ENCODE measurements around the gene PPP1R7.

DNA sequence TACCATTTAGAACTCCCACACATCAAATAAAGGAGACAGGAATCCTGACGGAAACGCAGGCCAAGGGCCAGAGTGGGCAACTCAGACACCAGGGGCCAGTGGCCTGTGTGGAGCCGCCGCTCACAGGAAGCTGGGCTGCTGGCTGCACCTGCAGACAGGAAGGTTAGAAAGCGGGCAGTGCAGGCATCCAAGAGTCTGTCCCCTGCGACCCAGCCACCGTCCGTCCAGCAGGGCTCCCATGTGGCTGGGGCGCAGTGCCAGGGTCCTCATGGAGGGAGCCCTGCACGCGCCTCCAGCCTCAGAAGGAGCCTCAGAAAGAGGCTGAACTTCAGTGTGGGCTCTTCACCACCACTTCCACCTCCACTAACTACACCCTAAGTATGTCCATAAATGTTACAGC lies 35.7 kb downstream of the PPP1R7 start:
- TF ChIP-seq, protein P1, sequence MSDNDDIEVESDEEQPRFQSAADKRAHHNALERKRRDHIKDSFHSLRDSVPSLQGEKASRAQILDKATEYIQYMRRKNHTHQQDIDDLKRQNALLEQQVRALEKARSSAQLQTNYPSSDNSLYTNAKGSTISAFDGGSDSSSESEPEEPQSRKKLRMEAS (IDR thresholded peaks at IDR 0.05) = no peak
- TF ChIP-seq, protein P2, sequence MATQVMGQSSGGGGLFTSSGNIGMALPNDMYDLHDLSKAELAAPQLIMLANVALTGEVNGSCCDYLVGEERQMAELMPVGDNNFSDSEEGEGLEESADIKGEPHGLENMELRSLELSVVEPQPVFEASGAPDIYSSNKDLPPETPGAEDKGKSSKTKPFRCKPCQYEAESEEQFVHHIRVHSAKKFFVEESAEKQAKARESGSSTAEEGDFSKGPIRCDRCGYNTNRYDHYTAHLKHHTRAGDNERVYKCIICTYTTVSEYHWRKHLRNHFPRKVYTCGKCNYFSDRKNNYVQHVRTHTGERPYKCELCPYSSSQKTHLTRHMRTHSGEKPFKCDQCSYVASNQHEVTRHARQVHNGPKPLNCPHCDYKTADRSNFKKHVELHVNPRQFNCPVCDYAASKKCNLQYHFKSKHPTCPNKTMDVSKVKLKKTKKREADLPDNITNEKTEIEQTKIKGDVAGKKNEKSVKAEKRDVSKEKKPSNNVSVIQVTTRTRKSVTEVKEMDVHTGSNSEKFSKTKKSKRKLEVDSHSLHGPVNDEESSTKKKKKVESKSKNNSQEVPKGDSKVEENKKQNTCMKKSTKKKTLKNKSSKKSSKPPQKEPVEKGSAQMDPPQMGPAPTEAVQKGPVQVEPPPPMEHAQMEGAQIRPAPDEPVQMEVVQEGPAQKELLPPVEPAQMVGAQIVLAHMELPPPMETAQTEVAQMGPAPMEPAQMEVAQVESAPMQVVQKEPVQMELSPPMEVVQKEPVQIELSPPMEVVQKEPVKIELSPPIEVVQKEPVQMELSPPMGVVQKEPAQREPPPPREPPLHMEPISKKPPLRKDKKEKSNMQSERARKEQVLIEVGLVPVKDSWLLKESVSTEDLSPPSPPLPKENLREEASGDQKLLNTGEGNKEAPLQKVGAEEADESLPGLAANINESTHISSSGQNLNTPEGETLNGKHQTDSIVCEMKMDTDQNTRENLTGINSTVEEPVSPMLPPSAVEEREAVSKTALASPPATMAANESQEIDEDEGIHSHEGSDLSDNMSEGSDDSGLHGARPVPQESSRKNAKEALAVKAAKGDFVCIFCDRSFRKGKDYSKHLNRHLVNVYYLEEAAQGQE (IDR thresholded peaks at IDR 0.05; ENCODE audit: low read depth) = no peak
- TF ChIP-seq EP300 (IDR thresholded peaks at IDR 0.05; ENCODE audit: borderline replicate concordance) (no peak), CEBPB (IDR thresholded peaks at IDR 0.05) (no peak), TAF1 (IDR thresholded peaks at IDR 0.05; ENCODE audit: low read depth) (no peak), RAD21 (IDR thresholded peaks at IDR 0.05; ENCODE audit: low read depth) (no peak), FOXM1 (IDR thresholded peaks at IDR 0.05; ENCODE audit: borderline replicate concordance, low read depth) (no peak), NFIC (IDR thresholded peaks at IDR 0.05) (no peak), YY1 (IDR thresholded peaks at IDR 0.05; ENCODE audit: low read depth) (no peak), TCF12 (IDR thresholded peaks at IDR 0.05; ENCODE audit: low read depth) (no peak)
- TF ChIP-seq, protein P3, sequence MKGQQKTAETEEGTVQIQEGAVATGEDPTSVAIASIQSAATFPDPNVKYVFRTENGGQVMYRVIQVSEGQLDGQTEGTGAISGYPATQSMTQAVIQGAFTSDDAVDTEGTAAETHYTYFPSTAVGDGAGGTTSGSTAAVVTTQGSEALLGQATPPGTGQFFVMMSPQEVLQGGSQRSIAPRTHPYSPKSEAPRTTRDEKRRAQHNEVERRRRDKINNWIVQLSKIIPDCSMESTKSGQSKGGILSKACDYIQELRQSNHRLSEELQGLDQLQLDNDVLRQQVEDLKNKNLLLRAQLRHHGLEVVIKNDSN (IDR thresholded peaks at IDR 0.05) = no peak

Measured in Ishikawa (cell line).